Fibroblast of lung (primary cell): ENCODE results near the gene ADAT2. TPM values are rescaled to one million over a fixed set of nuclear protein-coding genes. Genes with fewer than 3 reads are reported as not detected.
A peak's percentile ranks its signal among the peaks of the same experiment; 100 is the strongest.

Experiments
- DNase-seq, 2 donors: peaks; one replicate each; pipeline versions ENCODE4 v3.0.0 to v3.0.0-alpha.2; 2010; ENCODE audit warnings: low read depth in 2 of 2
- H2AFZ ChIP-seq: 2 replicates; pipeline ENCODE4 v1.5.1; 2012; ENCODE audit warnings: low read length, control low read depth, inconsistent platforms
- H3K27ac ChIP-seq: 2 replicates; pipeline ENCODE4 v1.5.1; 2011; ENCODE audit warnings: low read length, control low read depth; ENCODE audit not compliant: insufficient read depth
- H3K27me3 ChIP-seq: 2 replicates; pipeline ENCODE4 v1.5.1; 2011; ENCODE audit warnings: mild to moderate bottlenecking, low read length; ENCODE audit not compliant: control insufficient read depth, insufficient read depth
- H3K36me3 ChIP-seq: 2 replicates; pipeline ENCODE4 v1.5.1; 2011; ENCODE audit warnings: low read length; ENCODE audit not compliant: control insufficient read depth, insufficient read depth
- H3K4me1 ChIP-seq: 2 replicates; pipeline ENCODE4 v1.5.1; 2011; ENCODE audit warnings: low read length; ENCODE audit not compliant: control insufficient read depth, insufficient read depth; ENCODE audit errors: extremely low read depth
- H3K4me2 ChIP-seq: 2 replicates; pipeline ENCODE4 v1.5.1; 2011; ENCODE audit warnings: low read length, control low read depth; ENCODE audit not compliant: insufficient read depth; ENCODE audit errors: extremely low read depth
- H3K4me3 ChIP-seq, 4 experiments: fragments of 200-600 bp in 1 of 4; sonication (generic) in 1 of 4; replicated peaks in 1 of 4; 2 replicates each; pipeline ENCODE4 v1.5.1; 2011 to 2016; ENCODE audit warnings: low read length in 4 of 4, low read depth in 3 of 4, mild to moderate bottlenecking in 3 of 4, control low read depth in 2 of 4, inconsistent platforms in 1 of 4, mixed read lengths in 1 of 4; ENCODE audit not compliant: insufficient read depth in 1 of 4; ENCODE audit errors: control extremely low read depth in 1 of 4
- H3K79me2 ChIP-seq: 2 replicates; pipeline ENCODE4 v1.5.1; 2012; ENCODE audit warnings: mild to moderate bottlenecking, low read length, inconsistent platforms; ENCODE audit not compliant: control insufficient read depth, insufficient read depth
- H3K9ac ChIP-seq: 2 replicates; pipeline ENCODE4 v1.5.1; 2011; ENCODE audit warnings: mild to moderate bottlenecking, low read length, control low read depth; ENCODE audit not compliant: insufficient read depth
- H3K9me3 ChIP-seq: 2 replicates; pipeline ENCODE4 v1.5.1; 2012; ENCODE audit warnings: low read depth, low read length; ENCODE audit not compliant: control insufficient read depth, insufficient read depth
- H4K20me1 ChIP-seq: 2 replicates; pipeline ENCODE4 v1.5.1; 2011; ENCODE audit warnings: low read length; ENCODE audit not compliant: control insufficient read depth, insufficient read depth; ENCODE audit errors: extremely low read depth
- CTCF ChIP-seq, 2 donors: IDR thresholded peaks in 1 of 2; conservative IDR thresholded peaks in 1 of 2; 1 replicate in 1 of 2; 2 replicates in 1 of 2; pipeline ENCODE4 v1.5.1; 2011 to 2012; ENCODE audit warnings: low read length in 2 of 2, control low read depth in 1 of 2, inconsistent platforms in 1 of 2, low read depth in 1 of 2, mild to moderate bottlenecking in 1 of 2
- EZH2 ChIP-seq: IDR thresholded peaks from 2 replicates; pipeline ENCODE4 v1.5.1; 2012; ENCODE audit warnings: low read length, control low read depth, mild to moderate bottlenecking; ENCODE audit errors: missing control alignments
- polyA minus RNA-seq: library from RNA; depleted of rRNA, polyadenylated mRNA; stranded (reverse); fragments of >200 nt; gene quantifications from 2 replicates; pipeline ENCODE4 v1.2.3, GENCODE V29; 2011; ENCODE audit warnings: low replicate concordance
- polyA plus RNA-seq, 2 donors: library from polyadenylated mRNA; depleted of rRNA in 1 of 2; stranded (reverse) in 1 of 2; unstranded in 1 of 2; fragments of >200 nt; gene quantifications; 2 replicates each; pipeline ENCODE4 v1.2.1, GENCODE V29; 2011 to 2012; ENCODE audit warnings: missing spikeins in 1 of 2
- total RNA-seq: library from RNA; depleted of rRNA; stranded (reverse); fragments of >200 nt; gene quantifications from 2 replicates; pipeline ENCODE4 v1.2.1, GENCODE V29; 2014

ADAT2 gene
- total RNA-seq (4.1 and 5.0 TPM in 2 replicates), polyA plus RNA-seq (4.7 TPM in 2 replicates), polyA minus RNA-seq (0.16 and 1.1 TPM in 2 replicates)
- polyA plus RNA-seq (2012), result 3.4 and 3.7 TPM in 2 replicates

GRCh38 chr6:143450453-143451371 lies at the start of gene ADAT2, which contains the start of gene PEX3:
Gene ADAT2 (minus strand): TSS chr6:143450695. CDS start chr6:143450658, 37 bp downstream.
Gene PEX3 (plus strand): TSS chr6:143450805. CDS start chr6:143451043, 238 bp downstream.
- Histone ChIP-seq H3K27me3 (no peaks in the 10 kb centered on the region), H3K4me2 (peak within 1 kb of the TSS; percentile 91), H4K20me1 (no peaks in the 10 kb centered on the region), H3K79me2 (peaks cover 18% of the 10 kb centered on the region), H3K9ac (peak within 1 kb of the TSS; percentile 83), H3K4me3 (peak within 1 kb of the TSS; percentile 71 to 95 (median 90)), H3K4me1 (peaks cover 8% of the 10 kb centered on the region), H2AFZ (peak within 1 kb of the TSS; percentile 97), H3K9me3 (no peaks in the 10 kb centered on the region), H3K36me3 (no peaks in the 10 kb centered on the region), H3K27ac (peak within 1 kb of the TSS; percentile 76)
- peak; percentile 94 to 95 for DNase-seq
- TF ChIP-seq EZH2 (no peak), CTCF (conservative IDR thresholded peaks at IDR 0.05 in 1 of 2, IDR thresholded peaks at IDR 0.05 in 1 of 2; ENCODE audit: low read depth in 1 of 2, low read length in 2 of 2) (no peak)

GRCh38 chr6:143498428-143498827 lies 47.9 kb upstream of the ADAT2 start:
- H4K20me1 ChIP-seq, result no peaks in the 10 kb centered on the region
- H3K9me3 ChIP-seq, result no peaks in the 10 kb centered on the region
- no peak overlapping the region for H2AFZ ChIP-seq
- no peak for TF ChIP-seq EZH2
- TF ChIP-seq CTCF (conservative IDR thresholded peaks at IDR 0.05 in 1 of 2, IDR thresholded peaks at IDR 0.05 in 1 of 2; ENCODE audit: low read depth in 1 of 2, low read length in 2 of 2), result no peak
- H3K27me3 ChIP-seq, result no peaks in the 10 kb centered on the region
- no peak overlapping the region for H3K9ac ChIP-seq
- no peak for DNase-seq
- H3K36me3 ChIP-seq, result peaks cover 4% of the 10 kb centered on the region
- H3K4me3 ChIP-seq, result no peak overlapping the region
- no peaks in the 10 kb centered on the region for H3K4me1 ChIP-seq
- no peak overlapping the region for H3K4me2 ChIP-seq
- H3K79me2 ChIP-seq, result no peaks in the 10 kb centered on the region
- no peak overlapping the region for H3K27ac ChIP-seq

GRCh38 chr6:143496974-143497373 lies 46.5 kb upstream of the ADAT2 start:
- Histone ChIP-seq H3K79me2 (no peaks in the 10 kb centered on the region), H3K4me3 (no peak overlapping the region), H3K9ac (no peak overlapping the region), H3K4me1 (no peaks in the 10 kb centered on the region), H3K36me3 (peaks cover 4% of the 10 kb centered on the region), H3K4me2 (no peak overlapping the region), H2AFZ (no peak overlapping the region), H4K20me1 (no peaks in the 10 kb centered on the region), H3K9me3 (no peaks in the 10 kb centered on the region), H3K27ac (no peak overlapping the region), H3K27me3 (no peaks in the 10 kb centered on the region)
- TF ChIP-seq CTCF (conservative IDR thresholded peaks at IDR 0.05 in 1 of 2, IDR thresholded peaks at IDR 0.05 in 1 of 2; ENCODE audit: low read depth in 1 of 2, low read length in 2 of 2) (no peak), EZH2 (no peak)
- no peak for DNase-seq
